HTERT RPE-1 (cell line): Measurements from ENCODE around the gene MINDY1.

Source experiments
- in situ Hi-C: fragments of 300-500 bp; cut with MboI; formaldehyde crosslinking; loops from 4 replicates; pipeline ENCODE4 v1.14.3; 2020; ENCODE audit warnings: low sequenced_read_pairs

MINDY1 gene

DNA sequence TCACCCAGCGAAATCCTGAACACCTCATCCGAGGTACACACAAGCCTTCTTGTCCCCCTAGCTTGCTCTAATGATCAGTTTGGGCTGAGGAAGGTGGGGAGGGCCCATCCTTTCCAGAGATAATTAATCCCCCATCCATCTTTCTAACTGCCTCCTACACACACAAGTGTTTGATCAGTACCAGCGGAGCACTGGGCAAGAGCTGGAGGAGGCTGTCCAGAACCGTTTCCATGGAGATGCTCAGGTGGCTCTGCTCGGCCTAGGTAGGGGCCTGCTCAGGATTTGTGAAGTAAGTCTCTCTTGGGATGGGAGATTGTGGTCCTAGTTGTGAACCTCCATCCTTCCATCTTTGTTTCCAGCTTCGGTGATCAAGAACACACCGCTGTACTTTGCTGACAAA is 18.8 kb downstream of the MINDY1 start:
- in situ Hi-C loops: no loop called here

DNA sequence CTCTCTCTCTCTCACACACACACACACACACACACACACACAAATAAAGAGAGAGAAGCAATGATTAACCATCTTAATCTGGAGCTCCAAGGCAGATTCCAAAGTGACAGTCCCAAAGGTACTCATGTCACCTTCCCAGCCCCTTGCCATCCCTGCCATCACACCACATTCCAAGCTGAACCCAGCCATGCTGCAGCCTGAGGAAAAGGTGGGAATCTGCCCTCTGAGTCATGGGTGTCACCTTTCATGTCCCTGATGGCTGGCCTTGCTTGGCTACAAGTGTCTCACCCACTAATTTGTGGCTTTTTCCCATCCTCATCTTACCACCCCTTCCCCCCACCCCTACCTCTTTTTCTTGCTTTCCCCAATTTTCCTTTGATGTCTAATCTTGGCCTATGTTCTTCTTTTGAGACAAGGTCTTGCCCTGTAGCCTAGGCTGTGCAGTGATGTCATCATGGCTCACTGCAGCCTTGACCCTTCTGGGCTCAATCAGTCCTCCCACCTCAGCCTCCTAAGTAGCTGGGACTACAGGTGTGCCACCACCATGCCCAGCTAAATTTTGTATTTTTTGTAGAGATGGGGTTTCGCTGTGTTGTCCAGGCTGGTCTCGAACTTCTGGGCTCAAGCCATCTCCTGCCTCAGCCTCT is 21.4 kb downstream of the MINDY1 start:
- in situ Hi-C loops: no loop called here

DNA sequence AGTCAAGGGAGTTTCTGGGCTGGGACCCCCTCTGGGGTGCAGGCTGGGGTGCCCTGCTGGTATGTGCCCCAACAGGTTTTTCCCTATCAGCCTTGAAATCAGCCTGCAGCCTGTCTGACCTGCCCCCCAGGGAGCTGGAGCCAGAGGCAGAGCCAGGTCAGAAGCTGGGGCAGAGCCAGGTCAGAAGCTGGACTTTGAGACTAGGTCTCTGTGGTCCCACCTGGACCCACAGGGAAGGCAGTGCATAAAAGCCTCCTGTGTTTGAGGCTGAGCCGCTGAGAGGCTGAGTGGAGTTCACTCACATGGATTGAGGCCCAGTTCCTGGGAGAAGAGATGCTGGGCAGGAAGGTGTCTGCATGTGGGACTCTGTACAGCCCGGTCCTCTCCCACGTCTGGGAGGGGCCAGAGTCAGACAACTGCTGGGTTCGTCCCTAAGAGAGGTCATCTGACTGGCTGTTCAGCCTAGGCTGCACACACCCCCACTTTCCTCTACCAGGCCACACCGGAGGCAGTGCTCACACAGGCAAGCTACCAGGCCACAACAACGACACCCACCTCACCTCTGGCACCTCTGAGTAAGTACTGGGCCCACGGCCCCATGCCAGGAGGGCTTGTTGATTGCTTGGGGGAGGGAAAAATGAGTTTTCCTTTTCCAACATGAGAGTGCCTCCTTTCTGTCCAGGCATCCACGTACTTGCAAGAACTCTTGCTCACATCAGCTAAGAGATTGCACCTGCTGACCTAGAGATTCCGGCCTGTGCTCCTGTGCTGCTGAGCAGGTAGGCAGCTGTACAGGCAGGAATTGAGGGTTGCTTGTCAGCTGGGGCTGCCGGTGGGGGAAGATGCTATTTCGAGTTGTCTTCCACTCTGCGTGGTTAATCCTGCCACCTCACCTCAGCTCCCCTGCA is 24.6 kb downstream of the MINDY1 start, which contains the start of gene ANXA9:
Gene ANXA9 (plus strand): TSS at position 488 of the 908 bp plus-strand sequence. CDS start 814 bp downstream, outside the sequence.
- in situ Hi-C loops: no loop called here

DNA sequence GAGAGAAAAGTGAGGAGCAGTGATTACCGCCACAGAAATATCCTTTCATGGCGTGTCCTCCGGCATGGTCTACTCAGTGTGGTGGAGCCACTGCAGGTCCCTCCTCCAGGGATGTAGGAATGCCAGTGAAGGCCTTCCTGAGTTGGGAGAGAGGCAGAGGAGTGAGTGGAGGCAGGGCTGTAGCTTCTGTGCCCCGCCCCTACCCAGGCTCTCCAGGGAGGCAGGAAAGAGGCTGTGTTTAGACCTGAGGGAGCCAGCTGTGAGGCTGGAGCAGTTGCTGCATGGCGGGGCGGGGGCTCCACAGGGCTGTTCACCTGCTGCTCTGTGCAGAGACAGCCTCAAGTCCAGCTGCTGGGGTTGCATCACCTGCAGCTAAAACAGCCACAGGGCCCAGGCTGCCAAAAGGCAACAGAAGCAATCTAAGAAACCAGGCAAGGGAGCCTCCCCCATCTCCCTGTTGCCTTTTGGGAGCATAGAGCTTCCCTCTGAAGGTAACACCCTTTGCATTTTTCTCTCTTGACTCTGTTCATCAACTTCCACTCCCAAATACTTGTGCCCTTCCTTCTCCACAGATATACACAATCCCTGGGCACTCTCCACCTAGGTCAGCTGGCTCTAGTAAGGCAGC is 25.4 kb downstream of the MINDY1 start:
- in situ Hi-C loops: no loop called here

DNA sequence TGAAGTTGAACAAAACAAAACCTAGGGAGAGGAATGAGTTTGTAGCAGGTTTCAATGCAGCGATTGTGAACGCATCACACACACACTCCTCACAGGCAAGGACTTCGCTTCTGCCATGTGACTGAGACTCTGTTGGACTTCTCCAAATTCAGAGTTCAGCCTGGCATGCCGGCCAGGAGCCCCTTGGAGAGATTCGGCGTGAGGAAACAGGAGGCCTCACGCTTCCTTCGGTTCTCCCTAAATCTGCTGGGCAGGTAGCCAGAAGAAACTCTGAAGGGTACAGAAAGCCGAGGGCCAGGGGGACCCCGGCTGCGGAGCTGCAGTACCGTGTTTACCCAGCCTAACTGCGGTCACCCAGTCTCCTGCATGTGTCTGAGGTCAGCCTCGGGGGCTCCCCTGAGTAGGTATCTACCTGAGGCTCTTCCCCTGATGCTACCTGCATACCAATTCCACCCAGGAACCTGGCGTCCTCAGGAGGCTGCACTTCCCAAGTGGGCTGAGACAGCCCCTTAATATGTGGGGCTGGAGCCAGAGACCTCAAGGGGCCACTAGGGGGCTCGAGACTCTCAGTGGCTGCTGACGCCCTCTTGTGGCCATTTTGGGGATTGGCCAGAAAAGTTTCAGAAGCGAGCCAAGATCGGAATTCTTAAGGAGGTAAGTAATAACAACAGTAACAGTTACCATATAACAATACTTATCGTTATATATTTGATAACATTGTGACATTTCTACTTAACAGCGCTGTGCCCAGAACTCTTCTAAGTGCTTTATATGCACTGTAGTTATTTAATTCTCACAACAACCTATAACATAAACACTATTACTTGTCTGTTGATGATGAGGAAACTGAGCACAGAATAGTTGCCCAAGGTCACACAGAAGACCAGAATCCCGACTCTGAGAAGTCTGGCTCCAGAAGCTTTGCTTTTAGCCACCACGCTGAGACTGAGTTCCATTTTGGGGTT is 27.3 kb downstream of the MINDY1 start:
- in situ Hi-C loops: no loop called here

DNA sequence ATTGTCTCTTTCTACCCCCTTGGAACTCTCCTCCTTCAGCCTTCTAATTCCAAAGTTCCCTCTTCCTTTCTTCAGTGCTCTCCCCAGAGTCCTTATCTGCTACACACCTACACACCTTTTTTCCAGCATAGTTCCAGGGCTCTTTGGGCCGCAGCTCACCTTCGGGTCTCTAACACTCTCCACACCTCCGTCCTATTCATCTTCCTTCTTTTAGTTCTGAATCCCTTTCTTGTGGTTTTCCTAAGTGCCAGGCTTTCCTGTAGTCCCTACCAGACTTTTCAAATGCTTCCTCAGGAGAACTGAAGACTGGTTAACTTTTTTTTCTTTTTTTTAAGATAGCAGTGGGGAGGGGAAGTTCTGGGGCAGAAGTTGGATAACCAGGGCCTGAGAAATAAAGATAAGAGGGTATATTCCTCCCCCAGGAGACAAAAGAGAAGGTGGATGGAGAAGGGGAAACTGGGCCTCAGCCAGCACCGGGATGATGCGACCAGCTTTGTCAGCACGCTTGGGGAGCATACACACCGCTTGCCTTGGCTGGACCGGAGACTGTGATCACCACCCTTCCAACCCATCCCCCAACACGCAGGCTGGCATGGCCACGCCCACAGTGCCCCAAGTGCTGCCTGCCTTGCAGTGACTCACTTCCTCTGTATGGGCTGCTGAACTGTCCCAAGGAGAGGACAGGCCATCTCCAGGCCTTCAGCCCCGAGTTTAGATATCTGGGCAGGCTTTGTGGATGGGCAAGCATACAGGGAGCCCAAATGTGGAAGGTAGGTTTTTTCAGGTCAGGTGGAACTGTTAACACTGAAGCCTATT is 29.6 kb downstream of the MINDY1 start:
- in situ Hi-C loops: no loop called here

DNA sequence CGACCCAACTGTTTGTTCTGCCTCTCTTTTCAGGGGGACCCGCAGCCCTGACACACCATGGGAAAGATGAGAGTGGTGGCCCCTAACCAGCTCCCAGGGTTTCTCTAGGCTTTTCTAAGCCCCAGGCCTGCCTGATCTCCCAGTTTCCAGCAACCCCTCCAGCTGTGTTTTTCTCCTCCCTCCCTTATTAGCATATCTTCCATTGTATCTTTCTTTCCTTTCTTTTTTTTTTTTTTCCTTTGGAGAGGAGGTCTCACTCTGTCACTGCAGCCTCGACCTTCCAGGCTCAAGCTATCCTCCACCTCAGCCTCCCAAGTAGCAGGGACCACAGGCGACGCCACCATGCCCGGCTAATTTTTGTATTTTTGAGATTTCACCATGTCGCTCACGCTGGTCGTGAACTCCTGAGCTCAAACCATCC is 30.3 kb downstream of the MINDY1 start:
- in situ Hi-C loops: no loop called here

DNA sequence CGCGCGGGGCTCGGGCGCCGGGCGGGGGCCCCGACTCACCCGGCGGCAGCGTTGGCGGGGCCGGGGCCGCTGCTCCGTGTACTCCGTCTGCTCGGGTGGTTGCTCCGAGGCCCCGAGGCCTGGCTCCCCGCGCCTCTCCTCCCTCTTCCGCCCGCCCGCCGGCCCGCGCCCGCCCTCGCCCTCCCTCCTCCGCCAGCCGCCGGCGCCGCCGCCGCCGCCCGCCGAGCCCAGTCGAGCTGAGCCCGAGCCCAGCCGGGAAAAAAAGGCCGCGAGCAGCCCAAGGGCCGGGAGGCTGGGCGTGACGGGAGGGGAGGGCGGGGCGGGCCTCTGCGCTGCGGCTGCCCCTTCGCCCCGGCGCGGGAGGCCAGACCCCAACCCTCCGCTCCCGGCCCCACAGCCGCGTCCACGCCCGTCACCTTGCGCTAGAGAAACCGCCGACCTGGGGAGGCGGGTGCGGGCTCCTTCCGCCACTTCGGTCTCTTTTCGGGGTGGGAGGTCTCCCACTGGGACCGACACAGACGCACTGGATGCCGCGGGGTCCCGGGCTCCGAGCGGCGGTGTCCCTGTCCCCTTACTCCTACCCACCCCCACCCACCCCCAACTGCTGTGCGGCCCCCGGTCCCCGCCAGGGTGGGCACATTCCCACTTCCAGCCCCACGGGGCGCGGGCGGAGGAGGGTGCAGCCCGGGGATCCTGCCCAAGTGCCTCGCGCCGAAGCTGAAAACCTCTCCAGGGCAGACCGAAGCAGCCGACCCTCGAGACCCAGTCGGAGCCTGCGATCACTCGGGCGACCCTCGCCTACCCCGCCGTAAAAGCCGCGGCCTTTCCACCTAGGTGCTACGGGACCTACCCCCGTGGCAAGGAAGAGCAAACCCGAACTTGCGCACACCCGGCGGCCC is 31.9 kb downstream of the MINDY1 start, which contains the start of gene CERS2:
Gene CERS2 (minus strand): TSS at position 256 of the 899 bp plus-strand sequence. CDS start 5,745 bp downstream, outside the sequence.
- in situ Hi-C loops: no loop called here

DNA sequence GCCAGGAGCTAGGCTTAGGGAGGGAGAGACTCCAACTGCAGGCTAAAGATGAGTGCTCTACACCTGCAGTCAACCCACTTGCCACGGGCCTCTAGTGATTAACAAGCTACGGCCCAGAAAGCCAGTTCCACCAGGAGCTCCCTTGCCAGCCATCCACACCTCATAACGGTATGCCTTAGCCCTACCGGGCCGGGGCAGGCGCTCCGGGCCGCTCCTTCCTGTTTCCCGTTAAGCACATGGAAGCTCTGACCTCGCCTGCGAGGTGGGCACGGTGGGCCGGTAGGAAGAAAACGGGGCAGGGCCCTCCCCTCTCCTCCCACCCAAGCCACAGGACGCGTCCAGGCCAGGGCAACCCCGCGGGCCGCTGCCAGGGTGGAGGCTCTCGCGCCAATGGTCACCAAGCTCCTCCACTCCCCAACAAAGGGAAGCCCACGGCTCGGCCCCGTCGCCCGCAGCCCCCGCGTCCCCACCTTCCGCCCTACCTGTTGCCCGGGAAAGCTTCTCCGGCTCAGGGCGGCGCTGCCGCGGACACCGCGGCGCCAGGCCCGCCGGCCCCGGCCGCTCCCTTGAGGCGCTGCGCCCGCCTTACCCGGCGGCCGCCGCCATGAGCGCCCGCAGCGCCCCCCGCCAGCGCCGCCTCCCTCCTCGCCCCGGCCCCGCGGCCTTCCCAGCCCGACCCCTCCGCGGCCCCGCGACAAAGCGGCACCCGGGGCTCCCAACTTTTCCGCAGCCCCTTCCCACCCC is 32.7 kb downstream of the MINDY1 start:
- in situ Hi-C loops: no loop called here

DNA sequence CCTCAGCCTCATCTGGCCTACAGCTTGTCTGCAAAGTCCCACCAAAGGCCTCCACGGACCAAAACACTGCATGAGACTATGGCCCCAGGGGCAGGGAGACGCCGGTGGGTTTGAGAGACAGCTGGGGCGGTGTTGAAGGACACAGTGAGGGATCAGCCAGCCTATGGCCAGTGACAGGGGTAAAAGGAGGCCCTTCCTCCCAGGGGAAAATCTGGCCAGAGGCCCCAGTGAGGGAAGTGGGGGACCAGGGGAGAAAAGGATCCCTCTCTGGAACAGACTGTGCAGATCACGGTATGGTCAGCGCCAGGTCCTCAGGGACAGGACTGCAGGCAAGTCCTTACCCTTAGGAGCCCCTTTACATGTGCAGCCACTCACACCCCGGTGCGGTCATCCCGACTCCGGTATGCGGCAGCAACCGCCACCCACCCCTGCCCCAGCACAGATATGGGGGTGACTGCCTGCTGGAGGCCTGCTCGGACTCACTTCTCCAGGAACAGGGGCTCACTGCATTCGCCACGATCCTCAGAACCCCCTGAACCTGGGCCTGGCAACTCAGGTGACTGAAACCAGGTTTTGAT is 33.4 kb downstream of the MINDY1 start:
- in situ Hi-C loops: no loop called here

DNA sequence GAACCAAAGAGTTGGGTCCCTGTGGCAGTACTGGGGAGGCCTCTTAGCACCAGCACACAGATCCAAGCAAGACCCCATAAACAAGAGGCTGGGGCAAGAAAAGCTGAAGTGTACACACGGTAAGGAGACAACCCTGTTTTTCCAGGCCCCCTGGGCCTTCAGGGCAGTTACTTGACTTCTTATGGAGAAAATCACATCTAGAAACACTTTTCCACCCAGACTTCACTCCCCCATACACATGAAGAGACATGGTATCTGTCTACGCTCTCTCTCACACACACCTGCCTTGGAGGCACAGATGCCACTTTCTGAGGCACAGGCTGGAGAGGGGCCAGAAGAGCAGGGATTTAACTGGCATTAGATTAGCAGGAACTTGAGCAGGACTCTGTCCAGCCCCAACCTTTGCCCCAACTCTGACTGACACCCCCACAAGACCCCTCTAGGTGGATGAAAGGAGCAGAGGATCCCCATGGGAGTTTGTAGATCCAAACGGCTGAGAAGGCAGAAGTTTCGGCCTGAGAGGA is 34.2 kb downstream of the MINDY1 start:
- in situ Hi-C loops: no loop called here

DNA sequence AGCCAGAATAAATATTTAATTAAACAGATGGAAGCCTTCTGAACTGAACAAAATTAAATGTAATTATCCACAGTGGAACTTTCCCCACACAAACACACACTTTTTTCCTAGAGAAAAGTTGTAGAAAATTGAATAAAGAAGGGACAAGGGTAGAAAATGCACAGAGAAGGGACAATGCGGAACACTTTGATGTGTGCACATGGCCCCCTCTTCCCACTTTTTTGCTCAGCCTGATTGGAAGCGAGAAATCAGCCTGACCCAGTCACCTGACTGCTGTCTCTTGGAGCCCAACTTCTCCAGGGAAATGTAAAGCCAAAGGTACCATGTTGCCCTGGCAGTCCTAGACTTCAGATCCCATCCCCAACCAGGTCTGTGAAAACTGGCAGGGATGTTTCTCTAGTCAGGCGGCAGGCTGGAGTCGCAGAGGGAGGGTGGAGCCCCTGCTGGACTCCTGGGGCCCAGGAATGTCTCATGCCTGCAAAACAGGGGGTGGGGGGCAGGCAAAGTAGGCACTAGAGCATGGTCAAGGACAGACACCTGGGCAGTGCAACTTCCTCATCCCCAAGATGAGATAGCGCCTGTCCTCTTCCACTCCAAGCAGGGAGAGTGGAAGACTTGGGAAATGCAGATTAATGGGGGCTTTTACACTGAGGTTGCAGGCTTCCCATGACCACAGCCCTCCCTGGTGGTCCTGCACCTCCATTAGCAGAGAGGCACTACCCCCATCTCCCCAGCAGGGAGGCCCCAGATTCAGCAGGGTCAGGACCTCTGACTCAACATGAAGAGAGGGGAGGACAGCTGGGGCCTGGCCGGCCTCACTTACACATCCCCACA is 34.9 kb downstream of the MINDY1 start:
- in situ Hi-C loops: no loop called here

DNA sequence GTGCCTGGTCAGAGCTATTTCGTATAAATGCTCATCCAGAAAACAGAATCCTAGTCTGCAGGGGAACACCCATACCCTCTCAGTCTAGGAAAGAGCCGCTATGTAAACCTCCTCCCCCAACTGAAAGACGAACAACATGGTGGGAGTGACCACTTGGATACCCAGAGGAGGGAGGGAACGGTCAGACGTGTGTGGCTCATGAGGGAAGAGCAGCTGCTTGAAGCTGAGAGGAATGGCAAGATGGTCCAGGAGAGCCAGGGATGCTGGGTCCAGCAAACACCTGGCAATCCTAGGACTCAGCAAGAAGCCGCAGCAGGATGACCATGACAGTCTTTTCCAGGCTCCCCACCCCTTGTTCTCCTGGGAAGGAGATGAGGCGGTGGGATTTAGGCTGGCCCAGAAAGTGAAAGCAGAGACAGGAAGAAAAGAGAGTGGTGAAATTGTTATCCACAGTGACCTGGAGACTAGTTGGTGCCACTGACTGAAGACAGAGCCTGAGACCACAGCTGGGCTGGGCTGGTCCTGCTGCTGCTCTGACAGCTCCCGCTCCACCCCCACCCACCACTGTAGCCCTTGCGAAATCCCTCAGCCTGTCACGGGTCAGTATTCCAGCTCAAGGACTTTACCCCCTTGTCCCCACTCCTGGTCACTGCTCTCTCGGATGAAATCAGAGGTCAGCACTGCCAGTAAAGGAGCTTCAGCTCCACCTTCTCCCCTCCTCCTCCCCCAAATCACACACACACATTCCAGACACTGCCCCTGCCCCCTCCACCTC is 35.7 kb downstream of the MINDY1 start:
- in situ Hi-C loops: no loop called here

DNA sequence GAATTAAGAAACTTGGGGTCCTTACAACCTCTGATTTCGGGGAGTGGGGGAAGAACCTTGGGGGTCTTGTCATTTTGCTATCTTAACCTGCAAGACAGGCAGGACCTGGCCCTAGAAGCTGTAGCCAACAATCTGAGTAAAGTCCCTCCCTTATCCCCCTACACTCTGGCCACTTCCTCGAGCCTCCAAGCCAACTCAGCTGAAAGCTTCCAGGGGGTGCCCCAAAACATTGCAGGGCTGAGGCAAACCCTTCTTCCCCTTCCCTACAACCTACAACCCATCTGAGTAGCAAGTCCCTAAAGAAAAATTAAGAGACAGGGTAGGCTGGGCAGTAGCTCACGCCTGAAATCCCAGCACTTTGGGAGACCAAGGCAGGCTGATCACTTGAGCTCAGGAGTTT is 37.1 kb downstream of the MINDY1 start:
- in situ Hi-C loops: no loop called here

DNA sequence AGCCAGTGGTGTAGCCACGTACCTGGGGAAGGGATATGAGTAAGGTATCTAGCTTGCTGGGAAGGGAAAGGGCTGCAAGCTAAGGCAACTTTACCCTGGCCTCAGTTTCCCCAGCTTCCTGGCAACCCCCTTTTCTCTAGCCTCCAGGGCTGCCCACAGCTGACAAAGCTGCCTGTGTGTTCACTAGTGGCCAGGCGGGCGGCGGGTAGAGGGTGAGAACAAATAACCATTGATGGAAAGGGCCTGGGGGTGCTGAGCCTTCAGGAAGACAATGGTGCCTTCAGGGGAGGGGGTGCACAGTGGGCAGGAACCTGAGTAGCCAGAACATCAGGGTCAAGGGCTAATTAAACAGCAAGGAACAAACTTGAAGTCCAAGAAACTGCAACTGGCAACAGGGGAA is 38.2 kb downstream of the MINDY1 start:
- in situ Hi-C loops: no loop called here

DNA sequence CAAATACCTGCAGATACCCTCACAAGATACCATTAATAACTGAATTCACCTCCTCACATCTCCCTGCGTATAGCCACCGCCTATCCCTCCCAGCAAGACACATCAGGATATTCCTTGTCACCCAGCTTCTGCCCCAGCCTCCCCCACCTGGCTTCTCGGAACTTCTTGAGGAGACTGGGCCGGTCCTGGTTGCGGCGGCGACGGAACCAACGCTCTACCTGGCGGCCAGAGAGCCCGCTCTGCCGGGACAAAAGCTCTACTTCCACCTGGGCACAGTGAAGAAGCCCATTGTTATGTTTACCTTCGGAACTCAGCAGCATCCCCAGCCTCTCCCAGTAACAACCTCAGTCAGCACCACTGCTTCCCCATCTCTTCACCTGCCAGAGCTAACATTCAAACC is 38.8 kb downstream of the MINDY1 start:
- in situ Hi-C loops: no loop called here
